WTC11 (cell line): ENCODE data around the gene C17orf114.
A peak's percentile ranks its signal among the peaks of the same experiment; 100 is the strongest.

Experiments
- ATAC-seq: fragments of 200-7000 bp; cut with Tn5 transposase; 2 replicates; pipeline ENCODE4 v1.10.0; 2021; ENCODE audit warnings: mild to moderate bottlenecking, moderate library complexity
- CTCF ChIA-PET: fragments of 300-600 bp; sonication (Branson Sonifier 250); formaldehyde crosslinking; loops from one replicate; lab custom pipeline; 2021; ENCODE audit warnings: antibody characterized with exemption; lab: Charles Lee
- POLR2A ChIA-PET: fragments of 350-600 bp; sonication (Branson Sonifier 250); formaldehyde crosslinking; loops from one replicate; lab custom pipeline; 2021; ENCODE audit warnings: antibody characterized with exemption; lab: Charles Lee
- DNase-seq: peaks from one replicate; pipeline ENCODE4 v3.0.0; 2021; ENCODE audit warnings: low spot score
- H3K27ac Mint-ChIP-seq: 2 replicates; pipeline ENCODE4 v1.8.0; 2021; ENCODE audit warnings: mixed read lengths
- H3K27me3 Mint-ChIP-seq: 2 replicates; pipeline ENCODE4 v1.8.0; 2021; ENCODE audit warnings: low read depth, mild to moderate bottlenecking, moderate library complexity, mixed read lengths
- H3K36me3 Mint-ChIP-seq: 2 replicates; pipeline ENCODE4 v1.8.0; 2021; ENCODE audit warnings: mixed read lengths
- H3K4me1 Mint-ChIP-seq: 2 replicates; pipeline ENCODE4 v1.8.0; 2022; ENCODE audit warnings: mixed read lengths
- H3K4me3 Mint-ChIP-seq: 2 replicates; pipeline ENCODE4 v1.8.0; 2021; ENCODE audit warnings: mild to moderate bottlenecking, moderate library complexity, mixed read lengths
- H3K9me3 Mint-ChIP-seq: 2 replicates; pipeline ENCODE4 v1.8.0; 2021; ENCODE audit warnings: mixed read lengths
- CTCF ChIP-seq: fragments of 200-600 bp; IDR thresholded peaks from 2 replicates; pipeline ENCODE4 v1.8.0; 2022; ENCODE audit warnings: antibody characterized with exemption
- ESRRA ChIP-seq: sonication (generic); formaldehyde crosslinking; IDR thresholded peaks from 2 replicates; pipeline ENCODE4 v1.8.1; 2022; ENCODE audit warnings: mild to moderate bottlenecking, missing genetic modification reagents, borderline replicate concordance
- FOXJ3 ChIP-seq: sonication (generic); formaldehyde crosslinking; IDR thresholded peaks from 2 replicates; pipeline ENCODE4 v1.9.0; 2021; ENCODE audit warnings: missing genetic modification reagents, mild to moderate bottlenecking, borderline replicate concordance
- GTF2I ChIP-seq: fragments of 250-450 bp; sonication (Bioruptor Pico); conservative IDR thresholded peaks from 2 replicates; pipeline ENCODE4 v1.4.0; 2021; ENCODE audit warnings: mild to moderate bottlenecking
- HMGXB4 ChIP-seq: sonication (generic); formaldehyde crosslinking; IDR thresholded peaks from 2 replicates; pipeline ENCODE4 v1.8.1; 2023; ENCODE audit warnings: mild to moderate bottlenecking, moderate library complexity, missing genetic modification reagents
- NFATC4 ChIP-seq: fragments of 250-450 bp; sonication (Bioruptor Pico); IDR thresholded peaks from 2 replicates; pipeline ENCODE4 v1.9.0; 2021; ENCODE audit warnings: mild to moderate bottlenecking
- SMAD3 ChIP-seq: sonication (generic); formaldehyde crosslinking; IDR thresholded peaks from 2 replicates; pipeline ENCODE4 v1.8.0; 2022; ENCODE audit warnings: missing genetic modification reagents, mild to moderate bottlenecking, borderline replicate concordance
- SMAD4 ChIP-seq: sonication (generic); formaldehyde crosslinking; IDR thresholded peaks from 2 replicates; pipeline ENCODE4 v1.8.0; 2022; ENCODE audit warnings: mild to moderate bottlenecking, missing genetic modification reagents
- TEAD4 ChIP-seq: sonication (generic); formaldehyde crosslinking; IDR thresholded peaks from 2 replicates; pipeline ENCODE4 v1.8.0; 2022; ENCODE audit warnings: mild to moderate bottlenecking, missing genetic modification reagents
- ZNF263 ChIP-seq: sonication (generic); formaldehyde crosslinking; IDR thresholded peaks from 2 replicates; pipeline ENCODE4 v1.8.1; 2022; ENCODE audit warnings: low read depth, mild to moderate bottlenecking, moderate library complexity, missing genetic modification reagents
- ZNF317 ChIP-seq: sonication (generic); formaldehyde crosslinking; IDR thresholded peaks from 2 replicates; pipeline ENCODE4 v1.8.1; 2023; ENCODE audit warnings: low read depth, mild to moderate bottlenecking, moderate library complexity, missing genetic modification reagents, borderline replicate concordance
- ZNF512 ChIP-seq: sonication (generic); formaldehyde crosslinking; IDR thresholded peaks from 2 replicates; pipeline ENCODE4 v1.8.1; 2022; ENCODE audit warnings: missing genetic modification reagents, borderline replicate concordance
- TF ChIP-seq, protein P1 (sequence below): sonication (generic); formaldehyde crosslinking; IDR thresholded peaks from 2 replicates; pipeline ENCODE4 v1.8.0; 2022; ENCODE audit warnings: mild to moderate bottlenecking, missing genetic modification reagents
- TF ChIP-seq, protein P2 (sequence below): sonication (generic); formaldehyde crosslinking; conservative IDR thresholded peaks from 2 replicates; pipeline ENCODE4 v1.8.1; 2022; ENCODE audit warnings: mild to moderate bottlenecking, missing genetic modification reagents

C17orf114 gene

DNA sequence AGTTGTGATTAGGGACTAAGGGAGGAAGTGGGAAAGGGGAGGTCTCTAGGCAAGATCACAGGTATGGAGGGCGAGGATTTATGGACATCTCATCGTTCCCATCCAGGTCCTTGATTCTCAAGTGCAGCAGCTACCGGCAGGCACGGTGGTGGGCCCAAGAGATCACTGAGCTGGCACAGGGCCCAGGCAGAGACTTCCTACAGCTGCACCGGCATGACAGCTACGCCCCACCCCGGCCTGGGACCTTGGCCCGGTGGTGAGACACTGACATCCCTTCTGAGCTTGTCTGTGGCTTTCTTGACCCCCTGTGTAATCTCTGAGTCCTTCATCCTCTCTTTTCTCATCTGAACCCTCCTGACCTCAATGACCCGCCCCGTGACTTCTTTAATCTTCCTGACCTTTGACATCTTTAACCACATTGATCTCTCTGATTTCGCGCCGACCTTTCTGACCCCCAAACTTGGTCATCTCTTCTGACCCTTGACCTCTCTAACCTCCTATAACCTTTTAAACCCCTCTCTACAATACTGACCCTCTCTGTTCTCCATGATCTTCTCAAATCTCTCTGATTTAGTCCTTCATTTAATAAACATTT is 8.7 kb upstream of the C17orf114 start:
- ATAC-seq, result no peak
- DNase-seq, result no peak
- Mint-ChIP-seq H3K4me3 (no peak overlapping the region), H3K27me3 (peaks cover 4% of the 10 kb centered on the region; the same call in 1 of the 2 replicates), H3K36me3 (peaks cover 21% of the 10 kb centered on the region), H3K9me3 (no peaks in the 10 kb centered on the region)
- CTCF ChIA-PET, result no interaction called here
- TF ChIP-seq, protein P1, sequence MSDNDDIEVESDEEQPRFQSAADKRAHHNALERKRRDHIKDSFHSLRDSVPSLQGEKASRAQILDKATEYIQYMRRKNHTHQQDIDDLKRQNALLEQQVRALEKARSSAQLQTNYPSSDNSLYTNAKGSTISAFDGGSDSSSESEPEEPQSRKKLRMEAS (CRISPR knock-in tag), result no peak
- TF ChIP-seq CTCF (no peak), FOXJ3 (CRISPR knock-in tag) (no peak), NFATC4 (CRISPR knock-in tag) (no peak)
- TF ChIP-seq, protein P2, sequence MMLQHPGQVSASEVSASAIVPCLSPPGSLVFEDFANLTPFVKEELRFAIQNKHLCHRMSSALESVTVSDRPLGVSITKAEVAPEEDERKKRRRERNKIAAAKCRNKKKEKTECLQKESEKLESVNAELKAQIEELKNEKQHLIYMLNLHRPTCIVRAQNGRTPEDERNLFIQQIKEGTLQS (CRISPR knock-in tag), result no peak
- TF ChIP-seq, all 79 proteins: peak for 0
- POLR2A ChIA-PET, result no interaction called here
- Mint-ChIP-seq H3K4me1 (peaks cover 10% of the 10 kb centered on the region), H3K27ac (no peak overlapping the region)

- peaks cover 4% of the 10 kb centered on the region; the same call in 1 of the 2 replicates for H3K27me3 Mint-ChIP-seq
- H3K9me3 Mint-ChIP-seq, result no peaks in the 10 kb centered on the region
- no peak for TF ChIP-seq GTF2I (CRISPR knock-in tag)
- no peak for TF ChIP-seq ESRRA (CRISPR knock-in tag)
- no peak for TF ChIP-seq SMAD3 (CRISPR knock-in tag)
- no peak for TF ChIP-seq ZNF263 (CRISPR knock-in tag)
- TF ChIP-seq SMAD4 (CRISPR knock-in tag), result no peak
- TF ChIP-seq ZNF512, result no peak
- TF ChIP-seq NFATC4 (CRISPR knock-in tag), result no peak
- no peak for TF ChIP-seq HMGXB4 (CRISPR knock-in tag)
- no peak for TF ChIP-seq ZNF317 (CRISPR knock-in tag)
- TF ChIP-seq TEAD4 (CRISPR knock-in tag), result no peak
- H3K36me3 Mint-ChIP-seq, result peaks cover 17% of the 10 kb centered on the region
- ATAC-seq, result no peak
- peak overlapping the region; percentile 89 for H3K4me3 Mint-ChIP-seq
- no peak overlapping the region for H3K27ac Mint-ChIP-seq
- CTCF ChIA-PET, result interaction anchor here (1.0 to 3.7 kb wide), 3 partner anchors 13 to 91 kb away, joined by 3 to 27 read pairs (median 3); partner anchors contain the start of genes C17orf107, GLTPD2 and PSMB6
- no peak for DNase-seq
- peaks cover 10% of the 10 kb centered on the region for H3K4me1 Mint-ChIP-seq
- POLR2A ChIA-PET, result interaction anchor here (1.1 kb wide), 1 partner anchor 61 kb away, joined by 3 read pairs; no protein-coding TSS in a partner anchor
Observed at GRCh38 chr17:4808378-4808767, 6.2 kb upstream of the C17orf114 start.
